ENCODE measurements around the gene ERF.
A peak's percentile ranks its signal among the peaks of the same experiment; 100 is the strongest.

The ERF gene

GRCh38 chr19:42269478-42270345 lies 14.8 kb upstream of the ERF start:
- peak overlapping the region; percentile 99 for H2BK120ac ChIP-seq (ENCODE audit: low read depth, low read length)
- peaks cover 26 to 34% of the 10 kb centered on the region in 2 experiments for H3K36me3 ChIP-seq (ENCODE audit: control insufficient read depth in 1 of 2, insufficient read depth in 2 of 2, low read depth in 1 of 2, low read length in 2 of 2)
- peak overlapping the region; percentile 97 for H2BK5ac ChIP-seq (ENCODE audit: low read depth, low read length, poor library complexity, severe bottlenecking)
- no peak overlapping the region for H3K23ac ChIP-seq (ENCODE audit: low read length in 2 of 2)
- H3K4me2 ChIP-seq (ENCODE audit: low read length, poor library complexity, severe bottlenecking) = peak overlapping the region; percentile 81
- peaks cover 45% of the 10 kb centered on the region for H3K4me1 ChIP-seq (ENCODE audit: control insufficient read depth, insufficient read depth, low read depth, low read length)
- peak overlapping the region; percentile 66 to 96 for H3K4me3 ChIP-seq (ENCODE audit: insufficient read depth in 1 of 2, low read depth in 1 of 2, low read length in 2 of 2)
- H4K8ac ChIP-seq (ENCODE audit: low read length) = peak overlapping the region; percentile 91
- H3K9me3 ChIP-seq (ENCODE audit: control insufficient read depth, low read length) = no peaks in the 10 kb centered on the region
- peak overlapping the region; percentile 95 for H2AK5ac ChIP-seq (ENCODE audit: low read length, severe bottlenecking)
- 67% methylated on average over 10 of the region's 10 CpGs for WGBS
- no peaks in the 10 kb centered on the region for H3K27me3 ChIP-seq (ENCODE audit: control insufficient read depth in 1 of 2, insufficient read depth in 1 of 2, low read length in 2 of 2)
- no peak overlapping the region for H2AFZ ChIP-seq (ENCODE audit: low read depth, low read length)
- peaks cover 2% of the 10 kb centered on the region for H3K79me1 ChIP-seq (replicated peaks; ENCODE audit: low read length, poor library complexity, severe bottlenecking)
- H2BK12ac ChIP-seq (ENCODE audit: low read length in 2 of 2) = peak overlapping the region; percentile 55 to 92
- peak overlapping the region; percentile 97 for H3K27ac ChIP-seq (ENCODE audit: low read length, poor library complexity, severe bottlenecking)
- H3K14ac ChIP-seq (ENCODE audit: low read length in 2 of 2) = peak overlapping the region in 1 of 2 experiments; percentile 53
- peak overlapping the region; percentile 79 to 87 for H3K18ac ChIP-seq (ENCODE audit: low read depth in 1 of 2, low read length in 2 of 2)
- H2BK15ac ChIP-seq (ENCODE audit: low read depth, poor library complexity, severe bottlenecking) = peak overlapping the region; percentile 95
- peak overlapping the region; percentile 98 for H3K9ac ChIP-seq (ENCODE audit: low read length)
- DNase-seq = no peak
- peak overlapping the region; percentile 92 to 96 for H3K4ac ChIP-seq (ENCODE audit: low read depth in 1 of 2, low read length in 2 of 2)
- H4K91ac ChIP-seq (ENCODE audit: low read length) = peak overlapping the region; percentile 94

GRCh38 chr19:42268704-42269477 lies 14.0 kb upstream of the ERF start, which contains the start of gene CIC:
Gene CIC, plus strand, starts transcription at chr19:42269252. Its CDS starts 2,532 bp downstream, at chr19:42271784.
- H2AK5ac ChIP-seq (ENCODE audit: low read length, severe bottlenecking) = peak within 1 kb of the TSS; percentile 95
- peak within 1 kb of the TSS; percentile 81 for H3K4me2 ChIP-seq (ENCODE audit: low read length, poor library complexity, severe bottlenecking)
- peak; percentile 100 for DNase-seq
- H2AFZ ChIP-seq (ENCODE audit: low read depth, low read length) = peak within 1 kb of the TSS; percentile 87
- H4K8ac ChIP-seq (ENCODE audit: low read length) = peak within 1 kb of the TSS; percentile 93
- H3K79me1 ChIP-seq (replicated peaks; ENCODE audit: low read length, poor library complexity, severe bottlenecking) = peaks cover 1% of the 10 kb centered on the region
- peak within 1 kb of the TSS; percentile 99 for H2BK120ac ChIP-seq (ENCODE audit: low read depth, low read length)
- peaks cover 37% of the 10 kb centered on the region for H3K4me1 ChIP-seq (ENCODE audit: control insufficient read depth, insufficient read depth, low read depth, low read length)
- peak within 1 kb of the TSS; percentile 96 for H3K4ac ChIP-seq (ENCODE audit: low read depth in 1 of 2, low read length in 2 of 2)
- H3K9ac ChIP-seq (ENCODE audit: low read length) = peak within 1 kb of the TSS; percentile 98
- H3K4me3 ChIP-seq (ENCODE audit: insufficient read depth in 1 of 2, low read depth in 1 of 2, low read length in 2 of 2) = peak within 1 kb of the TSS; percentile 67 to 96
- 1% methylated on average over 52 of the region's 52 CpGs for WGBS
- peak within 1 kb of the TSS; percentile 95 for H2BK15ac ChIP-seq (ENCODE audit: low read depth, poor library complexity, severe bottlenecking)
- peaks cover 18 to 26% of the 10 kb centered on the region in 2 experiments for H3K36me3 ChIP-seq (ENCODE audit: control insufficient read depth in 1 of 2, insufficient read depth in 2 of 2, low read depth in 1 of 2, low read length in 2 of 2)
- H3K23ac ChIP-seq (ENCODE audit: low read length in 2 of 2) = no peak within 1 kb of the TSS
- H3K18ac ChIP-seq (ENCODE audit: low read depth in 1 of 2, low read length in 2 of 2) = peak within 1 kb of the TSS; percentile 93 to 98
- H3K27me3 ChIP-seq (ENCODE audit: control insufficient read depth in 1 of 2, insufficient read depth in 1 of 2, low read length in 2 of 2) = no peaks in the 10 kb centered on the region
- peak within 1 kb of the TSS; percentile 87 to 92 for H2BK12ac ChIP-seq (ENCODE audit: low read length in 2 of 2)
- H3K14ac ChIP-seq (ENCODE audit: low read length in 2 of 2) = peak within 1 kb of the TSS in 1 of 2 experiments; percentile 93
- H3K27ac ChIP-seq (ENCODE audit: low read length, poor library complexity, severe bottlenecking) = peak within 1 kb of the TSS; percentile 100
- H2BK5ac ChIP-seq (ENCODE audit: low read depth, low read length, poor library complexity, severe bottlenecking) = peak within 1 kb of the TSS; percentile 99
- H3K9me3 ChIP-seq (ENCODE audit: control insufficient read depth, low read length) = no peaks in the 10 kb centered on the region
- peak within 1 kb of the TSS; percentile 94 for H4K91ac ChIP-seq (ENCODE audit: low read length)

- Histone ChIP-seq H3K4me1 (ENCODE audit: control insufficient read depth, insufficient read depth, low read depth, low read length) (peaks cover 34% of the 10 kb centered on the region), H2BK5ac (ENCODE audit: low read depth, low read length, poor library complexity, severe bottlenecking) (peak overlapping the region; percentile 99), H3K27me3 (ENCODE audit: control insufficient read depth in 1 of 2, insufficient read depth in 1 of 2, low read length in 2 of 2) (no peaks in the 10 kb centered on the region), H2BK12ac (ENCODE audit: low read length in 2 of 2) (peak overlapping the region; percentile 38 to 93), H3K23ac (ENCODE audit: low read length in 2 of 2) (peak overlapping the region in 1 of 2 experiments; percentile 77), H3K79me1 (replicated peaks; ENCODE audit: low read length, poor library complexity, severe bottlenecking) (no peaks in the 10 kb centered on the region), H3K4ac (ENCODE audit: low read depth in 1 of 2, low read length in 2 of 2) (peak overlapping the region; percentile 70 to 96), H3K18ac (ENCODE audit: low read depth in 1 of 2, low read length in 2 of 2) (peak overlapping the region; percentile 93 to 98), H3K9me3 (ENCODE audit: control insufficient read depth, low read length) (no peaks in the 10 kb centered on the region), H4K8ac (ENCODE audit: low read length) (peak overlapping the region; percentile 93), H2AFZ (ENCODE audit: low read depth, low read length) (peak overlapping the region; percentile 87), H3K4me2 (ENCODE audit: low read length, poor library complexity, severe bottlenecking) (peak overlapping the region; percentile 77), H4K91ac (ENCODE audit: low read length) (peak overlapping the region; percentile 81), H2AK5ac (ENCODE audit: low read length, severe bottlenecking) (no peak overlapping the region), H3K14ac (ENCODE audit: low read length in 2 of 2) (peak overlapping the region in 1 of 2 experiments; percentile 93), H3K4me3 (ENCODE audit: insufficient read depth in 1 of 2, low read depth in 1 of 2, low read length in 2 of 2) (peak overlapping the region; percentile 67 to 84), H3K27ac (ENCODE audit: low read length, poor library complexity, severe bottlenecking) (peak overlapping the region; percentile 100), H3K36me3 (ENCODE audit: control insufficient read depth in 1 of 2, insufficient read depth in 2 of 2, low read depth in 1 of 2, low read length in 2 of 2) (peaks cover 11 to 19% of the 10 kb centered on the region in 2 experiments), H3K9ac (ENCODE audit: low read length) (peak overlapping the region; percentile 97), H2BK120ac (ENCODE audit: low read depth, low read length) (peak overlapping the region; percentile 80), H2BK15ac (ENCODE audit: low read depth, poor library complexity, severe bottlenecking) (no peak overlapping the region)
- under 1% methylated on average over 45 of the region's 46 CpGs for WGBS
- DNase-seq = peak; percentile 100
Measured at GRCh38 chr19:42268142-42268703, 13.3 kb upstream of the ERF start.

All from mesenchymal stem cell (in vitro differentiated cells and primary cell).